HFFc6 (cell line): ENCODE results near the gene CCL13. TPM values are rescaled to one million over a fixed set of nuclear protein-coding genes. Genes with fewer than 3 reads are reported as not detected.

Experiments
- DNase-seq: peaks from one replicate; pipeline ENCODE4 v3.0.0-alpha.2; 2018
- H3K27ac Mint-ChIP-seq: 2 replicates; pipeline ENCODE4 v1.8.0; 2020; ENCODE audit warnings: mild to moderate bottlenecking, mixed read lengths
- H3K27me3 Mint-ChIP-seq: 2 replicates; pipeline ENCODE4 v1.8.0; 2021; ENCODE audit warnings: mild to moderate bottlenecking, moderate library complexity, mixed read lengths; ENCODE audit not compliant: insufficient read depth
- H3K36me3 Mint-ChIP-seq: 2 replicates; pipeline ENCODE4 v1.8.0; 2021; ENCODE audit warnings: low read depth, mixed read lengths
- H3K4me1 Mint-ChIP-seq: 2 replicates; pipeline ENCODE4 v1.8.0; 2020; ENCODE audit warnings: low read depth, mixed read lengths
- H3K4me3 Mint-ChIP-seq: 2 replicates; pipeline ENCODE4 v1.8.0; 2020; ENCODE audit warnings: mild to moderate bottlenecking, moderate library complexity, mixed read lengths
- H3K9me3 Mint-ChIP-seq: 2 replicates; pipeline ENCODE4 v1.8.0; 2020; ENCODE audit warnings: mild to moderate bottlenecking, mixed read lengths
- CTCF ChIP-seq: fragments of 200-600 bp; sonication (generic); IDR thresholded peaks from 2 replicates; pipeline ENCODE4 v1.5.0; 2021; ENCODE audit warnings: antibody characterized with exemption, mild to moderate bottlenecking
- total RNA-seq, 6 experiments: library from RNA; stranded (reverse); fragmentation: NEBNext Ultra II Directional; extraction: Animal tissue kit (Norgen Biotek cat#: 25700); gene quantifications; 2 replicates in 1 of 6; 3 replicates in 5 of 6; pipeline ENCODE4 v1.2.3, GENCODE V29; 2021

The CCL13 gene
- total RNA-seq, 6 experiments from 2014 or later = not detected

- H3K4me3 Mint-ChIP-seq = no peak overlapping the region
- no peaks in the 10 kb centered on the region for H3K36me3 Mint-ChIP-seq
- no peak overlapping the region for H3K27ac Mint-ChIP-seq
- no peak for DNase-seq
- TF ChIP-seq CTCF = no peak
- no peaks in the 10 kb centered on the region for H3K9me3 Mint-ChIP-seq
- H3K4me1 Mint-ChIP-seq = peaks cover 12% of the 10 kb centered on the region; the same call in 1 of the 2 replicates
- H3K27me3 Mint-ChIP-seq = peaks cover 5% of the 10 kb centered on the region
Observed at GRCh38 chr17:34375426-34375997, 19.2 kb downstream of the CCL13 start.

- no peaks in the 10 kb centered on the region for H3K9me3 Mint-ChIP-seq
- no peak for TF ChIP-seq CTCF
- no peaks in the 10 kb centered on the region for H3K4me1 Mint-ChIP-seq
- no peaks in the 10 kb centered on the region for H3K36me3 Mint-ChIP-seq
- H3K27me3 Mint-ChIP-seq = peaks cover 4% of the 10 kb centered on the region
- no peak for DNase-seq
- no peak overlapping the region for H3K4me3 Mint-ChIP-seq
- no peak overlapping the region for H3K27ac Mint-ChIP-seq
Observed at GRCh38 chr17:34377078-34377823, 21.0 kb downstream of the CCL13 start.

- no peak for DNase-seq
- no peak for TF ChIP-seq CTCF
- peaks cover 6% of the 10 kb centered on the region for H3K27me3 Mint-ChIP-seq
- no peaks in the 10 kb centered on the region for H3K9me3 Mint-ChIP-seq
- H3K36me3 Mint-ChIP-seq = no peaks in the 10 kb centered on the region
- no peak overlapping the region for H3K27ac Mint-ChIP-seq
- H3K4me1 Mint-ChIP-seq = no peaks in the 10 kb centered on the region
- H3K4me3 Mint-ChIP-seq = no peak overlapping the region
Observed at GRCh38 chr17:34378664-34379101, 22.4 kb downstream of the CCL13 start.

- no peak overlapping the region for H3K27ac Mint-ChIP-seq
- H3K36me3 Mint-ChIP-seq = no peaks in the 10 kb centered on the region
- peaks cover 6% of the 10 kb centered on the region for H3K27me3 Mint-ChIP-seq
- H3K4me1 Mint-ChIP-seq = no peaks in the 10 kb centered on the region
- H3K9me3 Mint-ChIP-seq = no peaks in the 10 kb centered on the region
- no peak overlapping the region for H3K4me3 Mint-ChIP-seq
- DNase-seq = no peak
- no peak for TF ChIP-seq CTCF
Observed at GRCh38 chr17:34379868-34380267, 23.6 kb downstream of the CCL13 start.

GRCh38 chr17:34382621-34383124, 26.4 kb downstream of the CCL13 start:
- H3K9me3 Mint-ChIP-seq = no peaks in the 10 kb centered on the region
- no peaks in the 10 kb centered on the region for H3K36me3 Mint-ChIP-seq
- H3K27ac Mint-ChIP-seq = no peak overlapping the region
- H3K4me1 Mint-ChIP-seq = peaks cover 9% of the 10 kb centered on the region
- no peak overlapping the region for H3K4me3 Mint-ChIP-seq
- peaks cover 4% of the 10 kb centered on the region for H3K27me3 Mint-ChIP-seq
- no peak for DNase-seq
- no peak for TF ChIP-seq CTCF
